Parathyroid adenoma (tissue), 2 donors: Measurements from ENCODE around the gene XYLT2.
"Not testable (repeated sequence)": the region's sequence is repeated elsewhere in the genome, so short reads cannot be mapped to it uniquely, and the experiment has no call there.

ENCODE experiments used
- H2AFZ ChIP-seq: fragments of 300-600 bp; sonication (generic); one replicate; pipeline ENCODE4 v1.7.0; 2017; ENCODE audit warnings: antibody characterized with exemption, mild to moderate bottlenecking
- H3K27ac ChIP-seq: fragments of 300-600 bp; sonication (generic); one replicate; pipeline ENCODE4 v1.7.0; 2017
- H3K27me3 ChIP-seq: fragments of 300-600 bp; sonication (generic); one replicate; pipeline ENCODE4 v1.7.0; 2017; ENCODE audit warnings: low read length; ENCODE audit not compliant: control insufficient read depth, insufficient read depth
- H3K36me3 ChIP-seq: fragments of 300-600 bp; sonication (generic); one replicate; pipeline ENCODE4 v1.7.0; 2017; ENCODE audit warnings: low read length; ENCODE audit not compliant: control insufficient read depth, insufficient read depth
- H3K4me1 ChIP-seq: fragments of 300-600 bp; sonication (generic); one replicate; pipeline ENCODE4 v1.7.0; 2017; ENCODE audit warnings: control low read depth
- H3K4me2 ChIP-seq: fragments of 300-600 bp; sonication (generic); one replicate; pipeline ENCODE4 v1.7.0; 2017; ENCODE audit warnings: low read length
- H3K4me3 ChIP-seq: fragments of 300-600 bp; sonication (generic); one replicate; pipeline ENCODE4 v1.7.0; 2017; ENCODE audit warnings: low read depth, low read length
- H3K79me2 ChIP-seq: fragments of 300-600 bp; sonication (generic); one replicate; pipeline ENCODE4 v1.7.0; 2017; ENCODE audit warnings: control low read depth
- H3K9ac ChIP-seq: fragments of 300-600 bp; sonication (generic); one replicate; pipeline ENCODE4 v1.7.0; 2017; ENCODE audit warnings: mild to moderate bottlenecking
- H3K9me3 ChIP-seq: fragments of 300-600 bp; sonication (generic); one replicate; pipeline ENCODE4 v1.7.0; 2017; ENCODE audit warnings: low read length; ENCODE audit not compliant: control insufficient read depth
- CTCF ChIP-seq: fragments of 300-600 bp; sonication (generic); IDR thresholded peaks from one replicate; pipeline ENCODE4 v1.7.0; 2017; ENCODE audit warnings: antibody characterized with exemption, mild to moderate bottlenecking
- donor health status: primary hyperparathyroidism.

Gene XYLT2

GRCh38 chr17:50345432-50346312 is at the start of gene XYLT2:
XYLT2 (plus strand) TSS chr17:50346126; CDS start chr17:50346141, 15 bp downstream.
- peaks cover 5% of the 10 kb centered on the region for H3K4me1 ChIP-seq

DNA sequence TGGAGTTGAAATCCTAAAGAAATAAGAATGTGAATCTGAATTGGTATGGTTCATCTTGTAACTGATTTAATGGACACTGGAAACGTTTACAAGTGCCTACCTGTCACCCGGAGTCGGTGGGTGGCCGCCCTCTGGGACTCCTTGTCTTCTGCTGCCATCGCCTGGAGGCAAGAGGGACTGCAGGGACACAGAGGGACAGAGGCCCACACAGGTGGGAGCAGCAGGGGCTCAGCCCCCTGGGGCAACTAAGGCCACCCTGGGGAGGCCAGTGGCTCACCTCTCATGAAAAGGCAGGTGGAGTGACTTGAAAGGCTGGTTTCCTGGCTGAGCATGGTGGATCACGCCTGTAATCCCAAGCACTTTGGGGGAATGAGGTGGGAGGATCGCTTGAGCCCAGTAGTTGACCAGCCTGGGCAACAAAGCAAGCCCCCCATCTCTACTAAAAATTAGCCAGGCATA is 48.5 kb upstream of the XYLT2 start:
- H3K4me2 ChIP-seq = no peak overlapping the region
- H3K9me3 ChIP-seq = no peaks in the 10 kb centered on the region
- no peak overlapping the region for H3K27ac ChIP-seq
- TF ChIP-seq CTCF = peak; percentile 92
- H3K9ac ChIP-seq = no peak overlapping the region
- H3K36me3 ChIP-seq = no peaks in the 10 kb centered on the region
- no peaks in the 10 kb centered on the region for H3K79me2 ChIP-seq
- H3K4me1 ChIP-seq = no peaks in the 10 kb centered on the region
- peak overlapping the region; percentile 33 for H2AFZ ChIP-seq
- no peaks in the 10 kb centered on the region for H3K27me3 ChIP-seq
- H3K4me3 ChIP-seq = no peak overlapping the region

More at GRCh38 chr17:50345432-50346312, at the start of gene XYLT2:
- Histone ChIP-seq H2AFZ (peak within 1 kb of the TSS; percentile 93), H3K9me3 (no peaks in the 10 kb centered on the region), H3K36me3 (no peaks in the 10 kb centered on the region), H3K4me2 (peak within 1 kb of the TSS; percentile 97), H3K9ac (no peak within 1 kb of the TSS), H3K27me3 (no peaks in the 10 kb centered on the region), H3K4me3 (peak within 1 kb of the TSS; percentile 77), H3K27ac (no peak within 1 kb of the TSS), H3K79me2 (peaks cover 2% of the 10 kb centered on the region)
- TF ChIP-seq CTCF = no peak

- H3K27me3 ChIP-seq = no peaks in the 10 kb centered on the region
- H2AFZ ChIP-seq = no peak overlapping the region
- no peaks in the 10 kb centered on the region for H3K4me1 ChIP-seq
- no peak overlapping the region for H3K27ac ChIP-seq
- no peak overlapping the region for H3K4me3 ChIP-seq
- no peaks in the 10 kb centered on the region for H3K79me2 ChIP-seq
- H3K36me3 ChIP-seq = no peaks in the 10 kb centered on the region
- no peak overlapping the region for H3K9ac ChIP-seq
- no peak for TF ChIP-seq CTCF
- no peaks in the 10 kb centered on the region for H3K9me3 ChIP-seq
- no peak overlapping the region for H3K4me2 ChIP-seq
Measured at GRCh38 chr17:50298018-50298417, 47.9 kb upstream of the XYLT2 start.

DNA sequence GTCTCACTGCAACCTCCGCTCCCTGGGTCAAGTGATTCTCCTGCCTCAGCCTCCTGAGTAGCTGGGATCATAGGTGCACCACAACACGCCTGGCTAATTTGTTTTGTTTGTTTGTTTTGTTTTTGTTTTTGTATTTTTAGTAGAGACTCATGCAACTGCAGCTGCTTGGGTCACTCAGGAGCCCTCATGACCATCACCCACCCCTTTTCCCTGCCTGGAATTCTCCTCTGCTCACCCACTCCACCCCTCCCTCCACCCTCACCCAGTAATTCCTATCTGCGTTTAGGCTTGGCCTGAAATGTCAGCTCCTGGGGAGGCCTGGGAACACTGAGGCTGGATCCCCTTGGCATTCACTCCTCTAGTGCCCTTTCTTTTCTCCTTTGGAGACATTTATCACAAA is 46.1 kb upstream of the XYLT2 start:
- no peak for TF ChIP-seq CTCF
- no peaks in the 10 kb centered on the region for H3K4me1 ChIP-seq
- H2AFZ ChIP-seq = no peak overlapping the region
- no peaks in the 10 kb centered on the region for H3K9me3 ChIP-seq
- no peak overlapping the region for H3K4me2 ChIP-seq
- H3K9ac ChIP-seq = no peak overlapping the region
- no peaks in the 10 kb centered on the region for H3K79me2 ChIP-seq
- no peak overlapping the region for H3K27ac ChIP-seq
- no peak overlapping the region for H3K4me3 ChIP-seq
- no peaks in the 10 kb centered on the region for H3K27me3 ChIP-seq
- H3K36me3 ChIP-seq = no peaks in the 10 kb centered on the region

DNA sequence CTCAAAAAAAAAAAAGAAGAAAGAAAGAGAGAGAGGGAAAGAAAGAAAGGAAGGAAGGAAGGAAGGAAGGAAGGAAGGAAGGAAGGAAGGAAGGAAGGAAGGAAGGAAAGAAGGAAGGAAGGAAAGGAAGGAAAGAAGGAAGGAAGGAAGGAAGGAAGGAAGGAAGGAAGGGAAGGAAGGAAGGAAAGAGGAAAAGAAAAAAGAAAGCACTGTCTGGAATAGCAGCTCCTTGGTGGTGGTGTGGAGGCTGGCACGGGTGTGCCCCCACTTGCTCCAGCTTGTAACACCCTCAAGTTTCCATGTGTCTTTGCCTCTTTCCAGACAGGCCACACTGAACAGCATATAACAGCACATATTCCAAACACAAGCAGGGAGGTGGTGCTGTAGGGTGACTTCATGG is 45.1 kb upstream of the XYLT2 start:
- H3K9me3 ChIP-seq, H3K4me3 ChIP-seq: not testable (repeated sequence)

More for the DNA sequence above, 45.1 kb upstream of the XYLT2 start:
- H3K9ac ChIP-seq, H3K27me3 ChIP-seq, H3K4me1 ChIP-seq, H3K27ac ChIP-seq, H3K79me2 ChIP-seq, H3K36me3 ChIP-seq, H3K4me2 ChIP-seq, H2AFZ ChIP-seq: not testable (repeated sequence)
